Neuron (in vitro differentiated cells): ENCODE results near the gene GABBR2.

Experiments
- H2AFZ ChIP-seq: one replicate; pipeline ENCODE4 v1.6.1; 2013; ENCODE audit warnings: low read depth, mild to moderate bottlenecking, inconsistent platforms, low read length, moderate library complexity
- H3K27me3 ChIP-seq: one replicate; pipeline ENCODE4 v1.6.1; 2013; ENCODE audit warnings: low read length; ENCODE audit not compliant: insufficient read depth
- H3K36me3 ChIP-seq: one replicate; pipeline ENCODE4 v1.6.1; 2013; ENCODE audit warnings: low read length; ENCODE audit not compliant: insufficient read depth
- H3K4me1 ChIP-seq: one replicate; pipeline ENCODE4 v1.6.1; 2013; ENCODE audit warnings: low read length; ENCODE audit not compliant: insufficient read depth
- H3K4me3 ChIP-seq: 2 replicates; pipeline ENCODE4 v1.5.1; 2013; ENCODE audit warnings: mild to moderate bottlenecking, low read length, moderate library complexity
- H3K9me3 ChIP-seq: one replicate; pipeline ENCODE4 v1.6.1; 2013; ENCODE audit warnings: low read length

Gene GABBR2

DNA sequence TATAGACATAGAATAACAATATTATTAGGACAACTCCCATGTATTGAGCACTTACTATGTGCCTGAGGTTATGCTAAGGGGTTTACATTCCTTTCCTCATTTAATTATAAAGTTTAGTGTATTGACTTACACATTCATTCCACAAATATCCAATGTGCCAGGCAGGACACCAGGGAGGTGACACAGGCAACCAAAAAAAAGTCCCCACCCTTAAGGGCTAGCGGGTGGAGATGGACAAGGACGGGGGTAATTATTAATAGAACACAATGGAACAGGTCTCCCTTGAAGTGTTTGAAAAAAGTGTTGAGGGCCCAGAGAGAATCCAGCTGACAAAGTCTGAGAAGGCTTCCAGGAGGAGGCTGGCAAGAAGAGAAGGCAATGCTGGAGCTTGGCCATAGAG is 459.0 kb downstream of the GABBR2 start:
- Histone ChIP-seq H2AFZ (no peak overlapping the region), H3K27me3 (peaks cover 16% of the 10 kb centered on the region), H3K36me3 (no peaks in the 10 kb centered on the region), H3K4me3 (no peak overlapping the region), H3K9me3 (no peaks in the 10 kb centered on the region), H3K4me1 (peaks cover 1% of the 10 kb centered on the region)

DNA sequence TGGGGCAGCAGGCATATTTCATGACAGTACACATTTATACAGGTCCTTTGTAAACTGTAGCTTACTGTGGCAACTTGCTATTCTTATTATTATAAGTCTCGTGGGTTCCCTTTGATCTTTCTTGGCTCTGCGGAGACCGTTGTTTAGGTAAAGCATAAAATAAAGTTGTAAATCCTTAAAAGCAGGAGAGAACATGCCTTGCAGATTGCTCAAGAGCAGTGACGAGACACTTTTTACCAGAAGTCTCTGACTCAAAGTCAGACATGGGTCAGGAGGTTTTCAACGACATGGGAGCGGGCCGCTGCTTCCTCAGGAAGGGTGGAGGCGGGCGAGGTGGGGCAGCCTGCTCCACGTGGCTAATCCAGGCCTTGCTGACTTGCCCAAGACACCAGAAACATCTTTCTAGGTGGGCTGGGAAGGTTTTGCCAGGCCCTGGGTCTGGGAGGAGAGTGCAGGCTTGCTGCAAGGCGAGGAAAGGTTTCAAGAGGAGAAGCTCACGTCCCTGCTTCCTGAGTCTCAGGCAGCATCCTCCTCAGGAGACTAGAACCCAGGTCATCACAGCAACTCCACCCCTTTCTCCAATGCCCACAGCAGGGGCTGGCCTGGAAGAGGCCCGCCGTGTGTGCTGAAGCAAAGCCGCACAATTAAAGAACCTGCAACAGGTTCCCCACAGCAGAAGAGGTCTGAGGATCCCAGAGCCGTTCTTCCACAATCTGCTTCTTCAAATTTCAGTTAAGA is 459.8 kb downstream of the GABBR2 start:
- no peak overlapping the region for H2AFZ ChIP-seq
- peaks cover 12% of the 10 kb centered on the region for H3K27me3 ChIP-seq
- no peaks in the 10 kb centered on the region for H3K9me3 ChIP-seq
- peaks cover 4% of the 10 kb centered on the region for H3K4me1 ChIP-seq
- no peaks in the 10 kb centered on the region for H3K36me3 ChIP-seq
- no peak overlapping the region for H3K4me3 ChIP-seq

GRCh38 chr9:98247831-98248657 is 460.7 kb downstream of the GABBR2 start:
- Histone ChIP-seq H2AFZ (no peak overlapping the region), H3K4me1 (peaks cover 7% of the 10 kb centered on the region), H3K4me3 (no peak overlapping the region), H3K9me3 (no peaks in the 10 kb centered on the region), H3K27me3 (peaks cover 4% of the 10 kb centered on the region), H3K36me3 (no peaks in the 10 kb centered on the region)

- no peak overlapping the region for H3K4me3 ChIP-seq
- no peaks in the 10 kb centered on the region for H3K27me3 ChIP-seq
- H3K36me3 ChIP-seq: no peaks in the 10 kb centered on the region
- H3K9me3 ChIP-seq: no peaks in the 10 kb centered on the region
- H2AFZ ChIP-seq: no peak overlapping the region
- H3K4me1 ChIP-seq: peaks cover 13% of the 10 kb centered on the region
Measured at GRCh38 chr9:98242426-98242825, 466.3 kb downstream of the GABBR2 start.

DNA sequence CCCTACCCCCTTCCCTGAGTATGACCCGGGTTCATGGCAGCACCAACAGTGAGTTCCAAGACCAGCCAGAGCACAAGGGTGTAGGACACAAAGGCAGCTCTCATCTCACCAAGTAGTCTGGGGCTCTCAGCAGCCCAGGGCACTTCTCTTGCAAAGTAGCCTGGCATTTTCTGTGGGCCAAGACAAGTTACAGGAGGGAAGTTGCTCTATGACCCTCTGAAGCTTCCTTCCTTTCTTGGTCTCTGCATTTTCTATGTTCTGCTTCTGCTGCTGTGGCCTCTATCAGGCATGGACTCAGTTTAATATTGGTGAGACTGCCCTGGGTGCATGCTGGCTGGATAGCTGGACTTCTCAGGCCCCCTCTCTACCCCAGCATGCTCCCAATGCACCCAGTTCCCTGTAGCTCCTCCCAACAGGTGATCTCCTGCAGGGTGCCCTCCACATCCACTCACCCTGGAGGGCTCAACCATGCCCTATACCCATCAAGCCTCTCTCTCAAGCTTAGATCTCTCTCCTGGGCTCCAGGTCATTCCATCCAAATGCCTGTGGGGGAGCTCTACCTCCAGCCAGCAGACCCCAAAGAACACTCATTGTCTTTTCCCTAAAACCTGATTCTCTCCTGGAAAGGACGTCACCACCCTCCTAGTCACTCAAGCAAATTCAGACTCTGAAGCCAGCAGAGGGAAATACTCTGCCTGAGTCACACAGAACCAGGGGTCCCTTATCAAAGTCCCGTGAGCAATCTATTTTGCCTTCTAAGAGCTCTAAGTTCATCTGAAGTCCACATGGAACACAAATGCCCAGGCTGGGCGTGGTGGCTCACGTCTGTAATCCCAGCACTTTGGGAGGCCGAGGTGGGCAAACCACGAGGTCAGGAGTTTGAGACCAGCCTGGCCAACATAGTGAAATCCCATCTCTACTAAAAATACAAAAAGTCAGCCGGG is 467.1 kb downstream of the GABBR2 start:
- H3K27me3 ChIP-seq: no peaks in the 10 kb centered on the region
- peaks cover 13% of the 10 kb centered on the region for H3K4me1 ChIP-seq
- H3K36me3 ChIP-seq: no peaks in the 10 kb centered on the region
- no peak overlapping the region for H3K4me3 ChIP-seq
- H3K9me3 ChIP-seq: no peaks in the 10 kb centered on the region
- no peak overlapping the region for H2AFZ ChIP-seq

DNA sequence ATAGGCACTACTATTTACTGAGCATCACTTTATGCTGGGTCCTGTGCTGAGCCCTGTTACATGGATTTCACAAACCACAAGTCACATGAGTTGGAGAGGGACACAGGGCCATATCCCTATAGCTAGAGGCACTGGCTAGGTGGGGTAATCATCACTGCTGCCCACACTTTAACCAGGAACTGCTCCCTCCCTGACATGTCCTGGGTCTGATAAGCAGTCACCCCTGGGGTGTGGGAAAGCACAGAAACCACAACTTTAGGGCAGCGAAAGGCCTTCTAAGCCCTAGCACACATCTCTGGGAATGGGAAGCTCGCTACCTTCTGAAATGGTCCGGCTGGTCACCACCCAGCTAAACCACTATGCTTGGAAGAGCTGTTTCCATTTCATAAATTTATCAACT is 468.3 kb downstream of the GABBR2 start:
- Histone ChIP-seq H3K36me3 (no peaks in the 10 kb centered on the region), H3K4me3 (no peak overlapping the region), H2AFZ (no peak overlapping the region), H3K9me3 (no peaks in the 10 kb centered on the region), H3K27me3 (no peaks in the 10 kb centered on the region), H3K4me1 (peaks cover 13% of the 10 kb centered on the region)
